GM12878 (cell line): ENCODE results near the gene TSPAN31. TPM values are rescaled to one million over a fixed set of nuclear protein-coding genes. Genes with fewer than 3 reads are reported as not detected.

Source experiments
- CEBPB ChIP-seq, 2 experiments: fragments of 150-350 bp in 1 of 2; IDR thresholded peaks; 2 replicates each; pipeline ENCODE4 v1.6.1; 2012 to 2014; ENCODE audit warnings: low read depth in 2 of 2, low read length in 2 of 2, borderline replicate concordance in 1 of 2, inconsistent platforms in 1 of 2
- CHD1 ChIP-seq: IDR thresholded peaks from 2 replicates; pipeline ENCODE4 v1.6.1; 2012; ENCODE audit warnings: low read depth, low read length, improper control_type of control experiment
- EED ChIP-seq: sonication (generic); IDR thresholded peaks from 2 replicates; pipeline ENCODE4 v1.6.1; 2016; ENCODE audit warnings: antibody characterized with exemption, low read depth
- ELK1 ChIP-seq: IDR thresholded peaks from 2 replicates; pipeline ENCODE4 v1.6.1; 2012; ENCODE audit warnings: low read depth, low read length, improper control_type of control experiment
- KDM1A ChIP-seq: fragments of 200-600 bp; sonication (generic); IDR thresholded peaks from 2 replicates; pipeline ENCODE4 v1.6.1; 2016; ENCODE audit warnings: borderline replicate concordance
- NFYA ChIP-seq: IDR thresholded peaks from 2 replicates; pipeline ENCODE4 v1.6.1; 2011; ENCODE audit warnings: low read depth, mild to moderate bottlenecking, low read length, improper control_type of control experiment, borderline replicate concordance
- NR2C1 ChIP-seq: fragments of 450-650 bp; IDR thresholded peaks from 2 replicates; pipeline ENCODE4 v1.6.1; 2017; ENCODE audit warnings: antibody characterized with exemption, mild to moderate bottlenecking, moderate library complexity
- RFX5 ChIP-seq: IDR thresholded peaks from 2 replicates; pipeline ENCODE4 v1.6.1; 2011; ENCODE audit warnings: low read depth, low read length, improper control_type of control experiment
- SMAD5 ChIP-seq: IDR thresholded peaks from 2 replicates; pipeline ENCODE4 v1.6.1; 2016; ENCODE audit warnings: antibody characterized with exemption, low read depth
- SMC3 ChIP-seq: IDR thresholded peaks from 2 replicates; pipeline ENCODE4 v1.6.1; 2011; ENCODE audit warnings: low read length, improper control_type of control experiment, borderline replicate concordance
- ZBTB33 ChIP-seq: fragments of 450-650 bp; IDR thresholded peaks from 2 replicates; pipeline ENCODE4 v1.6.1; 2017; ENCODE audit warnings: mild to moderate bottlenecking
- polyA plus RNA-seq, 11 experiments: library from polyadenylated mRNA; depleted of rRNA in 4 of 11; unstranded in 6 of 11; stranded (reverse) in 5 of 11; fragments of >200 nt; fragmentation: Nextera tagmentation in 4 of 11; fragmentation: Illumina TruSeq in 1 of 11; extraction: Ambion mirVana in 4 of 11; extraction: Trizol in 1 of 11; gene quantifications; 1 replicate in 1 of 11; 2 replicates in 10 of 11; pipeline versions ENCODE4 v1.2.1 to v1.2.3, GENCODE V29; 2011 to 2016; ENCODE audit warnings: inconsistent platforms in 2 of 11, missing spikeins in 2 of 11, low read depth in 1 of 11
- total RNA-seq, 4 experiments: library from RNA; depleted of rRNA in 3 of 4; stranded (reverse); fragments of >200 nt in 3 of 4; fragmentation: Illumina TruSeq in 1 of 4; extraction: Trizol in 1 of 4; gene quantifications; 2 replicates each; pipeline versions ENCODE4 v1.2.1 to v1.2.3, GENCODE V29; 2013 to 2021
- TF ChIP-seq, protein P1 (sequence below): fragments of 450-650 bp; IDR thresholded peaks from 2 replicates; pipeline ENCODE4 v1.6.1; 2018; ENCODE audit warnings: borderline replicate concordance, mild to moderate bottlenecking; ENCODE audit not compliant: partially characterized antibody

TSPAN31 gene
- total and polyA plus RNA-seq, 10 of the 15 experiments (the other 5 are each of a cell fraction or from before 2014, with no cell fraction given): 11.8 to 32.2 (median 24.7) TPM

DNA sequence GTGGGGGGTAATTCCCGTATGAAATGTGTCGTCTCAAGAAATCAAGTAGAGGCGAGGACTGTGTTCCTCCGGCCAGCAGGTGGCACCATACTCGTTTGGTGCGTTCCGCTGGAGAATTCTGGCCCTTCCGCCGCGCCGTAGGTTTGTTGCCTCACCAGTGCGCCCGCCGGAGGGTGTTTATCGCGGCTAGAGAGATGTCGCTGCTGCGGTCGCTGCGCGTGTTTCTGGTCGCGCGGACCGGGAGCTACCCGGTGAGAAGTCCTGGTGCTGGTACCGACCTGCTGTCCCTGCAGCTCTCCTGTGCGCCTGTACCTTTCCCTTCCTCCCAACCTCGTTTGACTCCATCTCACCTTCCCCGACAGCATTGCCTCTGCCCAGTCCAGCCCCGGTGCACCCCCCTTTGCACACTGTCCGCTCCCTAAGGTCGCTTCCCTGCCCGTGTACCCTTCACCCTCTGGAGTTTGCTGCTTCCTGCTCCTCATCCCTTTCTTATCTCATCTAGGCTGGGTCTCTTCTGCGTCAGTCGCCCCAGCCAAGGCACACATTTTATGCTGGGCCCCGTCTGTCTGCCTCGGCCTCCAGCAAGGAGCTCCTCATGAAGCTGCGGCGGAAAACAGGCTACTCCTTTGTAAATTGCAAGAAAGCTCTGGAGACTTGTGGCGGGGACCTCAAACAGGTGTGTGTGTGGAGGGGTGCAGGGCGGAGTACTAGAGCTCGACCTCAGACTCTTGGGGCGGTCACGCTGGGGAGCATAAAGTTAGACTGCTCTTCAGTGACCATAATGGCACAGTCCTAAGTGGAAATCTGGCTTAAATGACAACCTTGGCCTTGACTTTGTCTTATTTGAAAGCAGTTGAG is 38.0 kb downstream of the TSPAN31 start, which contains the start of gene TSFM (continued):
- TF ChIP-seq EED: 0 out of 2 replicates have a peak, but pooled peaks have one; percentile 17
- TF ChIP-seq SMAD5: peak; percentile 56; the same call in 1 of the 2 replicates
- TF ChIP-seq KDM1A: no peak
- TF ChIP-seq NFYA: no peak
- TF ChIP-seq, protein P1, sequence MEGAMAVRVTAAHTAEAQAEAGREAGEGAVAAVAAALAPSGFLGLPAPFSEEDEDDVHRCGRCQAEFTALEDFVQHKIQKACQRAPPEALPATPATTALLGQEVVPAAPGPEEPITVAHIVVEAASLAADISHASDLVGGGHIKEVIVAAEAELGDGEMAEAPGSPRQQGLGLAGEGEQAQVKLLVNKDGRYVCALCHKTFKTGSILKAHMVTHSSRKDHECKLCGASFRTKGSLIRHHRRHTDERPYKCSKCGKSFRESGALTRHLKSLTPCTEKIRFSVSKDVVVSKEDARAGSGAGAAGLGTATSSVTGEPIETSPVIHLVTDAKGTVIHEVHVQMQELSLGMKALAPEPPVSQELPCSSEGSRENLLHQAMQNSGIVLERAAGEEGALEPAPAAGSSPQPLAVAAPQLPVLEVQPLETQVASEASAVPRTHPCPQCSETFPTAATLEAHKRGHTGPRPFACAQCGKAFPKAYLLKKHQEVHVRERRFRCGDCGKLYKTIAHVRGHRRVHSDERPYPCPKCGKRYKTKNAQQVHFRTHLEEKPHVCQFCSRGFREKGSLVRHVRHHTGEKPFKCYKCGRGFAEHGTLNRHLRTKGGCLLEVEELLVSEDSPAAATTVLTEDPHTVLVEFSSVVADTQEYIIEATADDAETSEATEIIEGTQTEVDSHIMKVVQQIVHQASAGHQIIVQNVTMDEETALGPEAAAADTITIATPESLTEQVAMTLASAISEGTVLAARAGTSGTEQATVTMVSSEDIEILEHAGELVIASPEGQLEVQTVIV: peak; percentile 61
- no peak for TF ChIP-seq RFX5
- TF ChIP-seq SMC3: peak; percentile 45; the same call in 1 of the 2 replicates
- peak; percentile 61; the same call in 1 of the 2 replicates for TF ChIP-seq ELK1
- TF ChIP-seq NR2C1: no peak
- TF ChIP-seq CHD1: no peak
- no peak for TF ChIP-seq ZBTB33
- 0 out of 4 replicates have a peak, but pooled peaks of 1 of the 2 experiments have one; percentile 31 for TF ChIP-seq CEBPB (IDR thresholded peaks at IDR 0.05; ENCODE audit: borderline replicate concordance in 1 of 2, low read depth in 2 of 2, low read length in 2 of 2)
